Osteoblast (primary cell): ENCODE results near the gene AXDND1. TPM values are rescaled to one million over a fixed set of nuclear protein-coding genes. Genes with fewer than 3 reads are reported as not detected.

Experiments
- DNase-seq: peaks from one replicate; pipeline ENCODE4 v3.0.0; 2011; ENCODE audit warnings: low spot score, mixed read lengths; ENCODE audit not compliant: insufficient read length; ENCODE audit errors: missing footprints
- H2AFZ ChIP-seq: 2 replicates; pipeline ENCODE4 v1.6.0; 2011; ENCODE audit warnings: mild to moderate bottlenecking, low read length
- H3K27ac ChIP-seq: 2 replicates; pipeline ENCODE4 v1.5.1; 2011; ENCODE audit warnings: mild to moderate bottlenecking, low read depth, low read length, moderate library complexity
- H3K27me3 ChIP-seq: 2 replicates; pipeline ENCODE4 v1.6.0; 2012; ENCODE audit warnings: mild to moderate bottlenecking, control low read depth, inconsistent platforms, low read length, moderate library complexity; ENCODE audit not compliant: insufficient read depth
- H3K36me3 ChIP-seq: 2 replicates; pipeline ENCODE4 v1.5.1; 2011; ENCODE audit warnings: mild to moderate bottlenecking, low read length, control low read depth, moderate library complexity; ENCODE audit not compliant: insufficient read depth
- H3K4me1 ChIP-seq: 2 replicates; pipeline ENCODE4 v1.5.1; 2011; ENCODE audit warnings: mild to moderate bottlenecking, low read length, control low read depth, moderate library complexity; ENCODE audit not compliant: insufficient read depth
- H3K4me2 ChIP-seq: 2 replicates; pipeline ENCODE4 v1.6.0; 2011; ENCODE audit warnings: mild to moderate bottlenecking, low read length; ENCODE audit not compliant: insufficient read depth
- H3K4me3 ChIP-seq: fragments of 200-600 bp; sonication (generic); 3 replicates; pipeline ENCODE4 v1.5.1; 2012; ENCODE audit warnings: mild to moderate bottlenecking, low read length, inconsistent platforms; ENCODE audit not compliant: insufficient read depth
- H3K79me2 ChIP-seq: 2 replicates; pipeline ENCODE4 v1.6.0; 2012; ENCODE audit warnings: mild to moderate bottlenecking, low read length, control low read depth, inconsistent platforms; ENCODE audit not compliant: insufficient read depth
- H3K9me3 ChIP-seq: 2 replicates; pipeline ENCODE4 v1.5.1; 2011; ENCODE audit warnings: low read depth, low read length, control low read depth
- H4K20me1 ChIP-seq: 2 replicates; pipeline ENCODE4 v1.6.0; 2012; ENCODE audit warnings: mild to moderate bottlenecking, low read length, control low read depth; ENCODE audit not compliant: insufficient read depth
- CTCF ChIP-seq: IDR thresholded peaks from 2 replicates; pipeline ENCODE4 v1.5.1; 2011; ENCODE audit warnings: mild to moderate bottlenecking, low read depth, low read length, moderate library complexity; ENCODE audit errors: extremely low read depth
- total RNA-seq: library from RNA; depleted of rRNA; stranded (reverse); fragments of >200 nt; gene quantifications from 2 replicates; pipeline ENCODE4 v1.2.3, GENCODE V29; 2012

AXDND1 gene
- total RNA-seq, 1 donor, result 0.72 TPM

GRCh38 chr1:179366093-179366800 is 476 bp downstream of the AXDND1 start:
- Histone ChIP-seq H3K36me3 (no peaks in the 10 kb centered on the region), H2AFZ (peak overlapping the region; percentile 92), H3K4me1 (no peaks in the 10 kb centered on the region), H3K27me3 (no peaks in the 10 kb centered on the region), H3K4me2 (peak overlapping the region; percentile 92), H3K9me3 (no peaks in the 10 kb centered on the region), H4K20me1 (no peaks in the 10 kb centered on the region), H3K27ac (peak overlapping the region; percentile 99), H3K4me3 (peak overlapping the region; percentile 78), H3K79me2 (no peaks in the 10 kb centered on the region)
- TF ChIP-seq CTCF, result no peak
- DNase-seq, result no peak

GRCh38 chr1:179369751-179370341 is 4.1 kb downstream of the AXDND1 start:
- Histone ChIP-seq H3K79me2 (no peaks in the 10 kb centered on the region), H4K20me1 (no peaks in the 10 kb centered on the region), H3K4me2 (no peak overlapping the region), H3K4me1 (no peaks in the 10 kb centered on the region), H3K36me3 (no peaks in the 10 kb centered on the region), H3K4me3 (no peak overlapping the region), H3K9me3 (no peaks in the 10 kb centered on the region), H3K27me3 (no peaks in the 10 kb centered on the region), H3K27ac (no peak overlapping the region), H2AFZ (no peak overlapping the region)
- peak; percentile 55 for DNase-seq
- peak; percentile 71 for TF ChIP-seq CTCF

- Histone ChIP-seq H3K9me3 (no peaks in the 10 kb centered on the region), H3K4me1 (no peaks in the 10 kb centered on the region), H3K27me3 (peaks cover 3% of the 10 kb centered on the region), H3K4me3 (no peak overlapping the region), H3K27ac (no peak overlapping the region), H4K20me1 (no peaks in the 10 kb centered on the region), H3K36me3 (no peaks in the 10 kb centered on the region), H2AFZ (no peak overlapping the region), H3K79me2 (no peaks in the 10 kb centered on the region), H3K4me2 (no peak overlapping the region)
- no peak for DNase-seq
- TF ChIP-seq CTCF, result no peak
Measured at GRCh38 chr1:179372160-179372559, 6.4 kb downstream of the AXDND1 start.

GRCh38 chr1:179376223-179376622 is 10.5 kb downstream of the AXDND1 start:
- H3K4me3 ChIP-seq, result no peak overlapping the region
- H4K20me1 ChIP-seq, result no peaks in the 10 kb centered on the region

More at GRCh38 chr1:179376223-179376622, 10.5 kb downstream of the AXDND1 start:
- Histone ChIP-seq H3K79me2 (no peaks in the 10 kb centered on the region), H3K9me3 (no peaks in the 10 kb centered on the region), H3K27ac (no peak overlapping the region), H3K4me1 (no peaks in the 10 kb centered on the region), H3K36me3 (no peaks in the 10 kb centered on the region), H3K4me2 (no peak overlapping the region), H2AFZ (no peak overlapping the region), H3K27me3 (peaks cover 3% of the 10 kb centered on the region)
- no peak for DNase-seq
- TF ChIP-seq CTCF, result no peak
